Measurements from ENCODE around the gene MARCHF7.

GRCh38 chr2:159742846-159743245, 30.5 kb downstream of the MARCHF7 start:
- no peak for TF ChIP-seq CTCF (IDR thresholded peaks at IDR 0.05)
- no peak for TF ChIP-seq EP300 (IDR thresholded peaks at IDR 0.05)
- TF ChIP-seq POLR2A (IDR thresholded peaks at IDR 0.05) = no peak
- no peak for TF ChIP-seq POLR2AphosphoS5 (IDR thresholded peaks at IDR 0.05)

All from stomach (tissue), 4 donors.